Measurements from ENCODE around the gene VDR. TPM values are rescaled to one million over a fixed set of nuclear protein-coding genes. Genes with fewer than 3 reads are reported as not detected.

Gene VDR
- total RNA-seq, 4 donors from 2014 or later: 36.7 to 47.9 (median 41.2) TPM

DNA sequence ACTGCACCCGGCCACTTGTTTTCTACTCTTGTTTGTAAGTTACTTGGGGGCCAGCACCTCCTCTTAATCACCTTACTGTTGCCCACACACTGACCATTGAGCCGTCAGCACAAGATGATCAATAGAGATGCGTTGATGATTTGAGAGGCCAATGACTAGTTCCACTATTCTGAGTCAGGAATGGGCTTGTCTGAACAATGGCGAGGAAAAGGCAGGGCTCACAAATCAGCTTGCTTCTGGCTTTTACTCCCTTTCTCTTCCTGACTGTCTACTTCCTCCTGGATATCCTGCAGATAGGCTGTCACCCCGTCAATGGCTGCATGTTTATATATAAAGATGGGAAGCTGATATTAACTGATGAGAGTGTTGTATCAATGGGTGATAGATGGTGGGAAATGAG is 55.9 kb downstream of the VDR start:
- no peaks in the 10 kb centered on the region for H3K27me3 ChIP-seq
- 64% methylated on average over 5 of the region's 5 CpGs for WGBS
- no peak for DNase-seq (ENCODE audit: low spot score in 2 of 2)
- H3K4me3 ChIP-seq: no peak overlapping the region
- H3K27ac ChIP-seq: no peak overlapping the region
- H3K9me3 ChIP-seq: no peaks in the 10 kb centered on the region
- no peak for TF ChIP-seq POLR2A (IDR thresholded peaks at IDR 0.05)
- no peak for TF ChIP-seq POLR2AphosphoS5 (IDR thresholded peaks at IDR 0.05)
- no peak for TF ChIP-seq EP300 (IDR thresholded peaks at IDR 0.05)
- TF ChIP-seq, protein P1, sequence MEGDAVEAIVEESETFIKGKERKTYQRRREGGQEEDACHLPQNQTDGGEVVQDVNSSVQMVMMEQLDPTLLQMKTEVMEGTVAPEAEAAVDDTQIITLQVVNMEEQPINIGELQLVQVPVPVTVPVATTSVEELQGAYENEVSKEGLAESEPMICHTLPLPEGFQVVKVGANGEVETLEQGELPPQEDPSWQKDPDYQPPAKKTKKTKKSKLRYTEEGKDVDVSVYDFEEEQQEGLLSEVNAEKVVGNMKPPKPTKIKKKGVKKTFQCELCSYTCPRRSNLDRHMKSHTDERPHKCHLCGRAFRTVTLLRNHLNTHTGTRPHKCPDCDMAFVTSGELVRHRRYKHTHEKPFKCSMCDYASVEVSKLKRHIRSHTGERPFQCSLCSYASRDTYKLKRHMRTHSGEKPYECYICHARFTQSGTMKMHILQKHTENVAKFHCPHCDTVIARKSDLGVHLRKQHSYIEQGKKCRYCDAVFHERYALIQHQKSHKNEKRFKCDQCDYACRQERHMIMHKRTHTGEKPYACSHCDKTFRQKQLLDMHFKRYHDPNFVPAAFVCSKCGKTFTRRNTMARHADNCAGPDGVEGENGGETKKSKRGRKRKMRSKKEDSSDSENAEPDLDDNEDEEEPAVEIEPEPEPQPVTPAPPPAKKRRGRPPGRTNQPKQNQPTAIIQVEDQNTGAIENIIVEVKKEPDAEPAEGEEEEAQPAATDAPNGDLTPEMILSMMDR (IDR thresholded peaks at IDR 0.05): no peak
- peaks cover 44% of the 10 kb centered on the region for H3K4me1 ChIP-seq
- peaks cover 10% of the 10 kb centered on the region for H3K36me3 ChIP-seq

DNA sequence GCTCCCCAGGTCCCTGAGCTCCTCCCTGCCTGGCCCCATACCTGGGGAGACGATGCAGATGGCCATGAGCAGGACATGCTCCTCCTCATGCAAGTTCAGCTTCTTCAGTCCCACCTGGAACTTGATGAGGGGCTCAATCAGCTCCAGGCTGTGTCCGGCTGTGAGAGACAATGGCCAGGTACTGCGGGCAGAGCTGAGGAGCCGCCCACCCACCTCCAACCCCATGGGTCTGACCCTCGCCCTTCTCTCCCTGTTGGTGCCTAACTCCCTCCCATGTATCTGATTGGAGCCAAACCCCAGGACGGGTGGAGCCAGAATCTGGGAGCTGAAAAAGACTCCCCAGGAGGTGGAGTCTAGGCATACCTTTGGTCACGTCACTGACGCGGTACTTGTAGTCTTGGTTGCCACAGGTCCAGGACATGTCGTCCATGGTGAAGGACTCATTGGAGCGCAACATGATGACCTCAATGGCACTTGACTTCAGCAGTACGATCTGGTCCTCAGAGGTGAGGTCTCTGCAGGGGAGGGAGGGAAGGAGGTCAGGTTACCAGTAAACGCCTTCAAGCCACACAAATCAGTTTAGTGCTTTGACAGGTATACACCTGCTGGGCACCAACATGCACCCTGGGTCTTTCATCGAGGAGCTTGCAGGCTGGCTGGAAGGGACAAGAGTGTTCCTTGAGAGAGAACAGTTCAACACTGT is 58.3 kb downstream of the VDR start:
- TF ChIP-seq, protein P1 (IDR thresholded peaks at IDR 0.05): no peak
- no peak for TF ChIP-seq POLR2A (IDR thresholded peaks at IDR 0.05)
- TF ChIP-seq EP300 (IDR thresholded peaks at IDR 0.05): no peak
- no peak for TF ChIP-seq POLR2AphosphoS5 (IDR thresholded peaks at IDR 0.05)
- Histone ChIP-seq H3K4me3 (no peak overlapping the region), H3K4me1 (peaks cover 36% of the 10 kb centered on the region), H3K36me3 (peaks cover 8% of the 10 kb centered on the region), H3K27ac (no peak overlapping the region), H3K27me3 (no peaks in the 10 kb centered on the region), H3K9me3 (no peaks in the 10 kb centered on the region)
- DNase-seq (ENCODE audit: low spot score in 2 of 2): no peak
- WGBS: 90% methylated on average over 14 of the region's 14 CpGs

DNA sequence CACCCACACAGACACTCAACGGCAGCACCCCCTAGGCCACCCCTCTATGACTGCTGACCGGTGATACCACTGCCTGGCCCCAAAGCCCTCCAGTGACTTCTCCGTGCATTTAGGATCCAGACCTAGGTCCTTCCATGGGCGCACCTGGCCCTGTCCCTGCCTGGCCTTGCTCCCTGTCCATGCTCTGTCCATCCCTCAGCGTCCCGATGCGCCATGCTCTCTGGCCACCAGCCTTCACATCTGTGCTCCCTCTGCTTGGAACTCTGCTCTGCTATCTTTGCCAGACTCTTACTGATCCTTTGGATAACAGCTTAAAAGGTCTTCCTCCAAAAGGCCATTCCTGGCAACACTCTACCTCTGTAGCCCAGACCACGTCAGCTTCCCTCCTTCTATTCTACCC is 59.7 kb downstream of the VDR start:
- TF ChIP-seq POLR2A (IDR thresholded peaks at IDR 0.05) (no peak), POLR2AphosphoS5 (IDR thresholded peaks at IDR 0.05) (no peak), EP300 (IDR thresholded peaks at IDR 0.05) (no peak)
- TF ChIP-seq, protein P1 (IDR thresholded peaks at IDR 0.05): no peak
- Histone ChIP-seq H3K9me3 (no peaks in the 10 kb centered on the region), H3K27me3 (no peaks in the 10 kb centered on the region), H3K36me3 (peaks cover 8% of the 10 kb centered on the region), H3K27ac (peak overlapping the region; percentile 62), H3K4me1 (peaks cover 26% of the 10 kb centered on the region), H3K4me3 (no peak overlapping the region)
- WGBS: 75% methylated on average over 8 of the region's 8 CpGs
- DNase-seq (ENCODE audit: low spot score in 2 of 2): no peak

DNA sequence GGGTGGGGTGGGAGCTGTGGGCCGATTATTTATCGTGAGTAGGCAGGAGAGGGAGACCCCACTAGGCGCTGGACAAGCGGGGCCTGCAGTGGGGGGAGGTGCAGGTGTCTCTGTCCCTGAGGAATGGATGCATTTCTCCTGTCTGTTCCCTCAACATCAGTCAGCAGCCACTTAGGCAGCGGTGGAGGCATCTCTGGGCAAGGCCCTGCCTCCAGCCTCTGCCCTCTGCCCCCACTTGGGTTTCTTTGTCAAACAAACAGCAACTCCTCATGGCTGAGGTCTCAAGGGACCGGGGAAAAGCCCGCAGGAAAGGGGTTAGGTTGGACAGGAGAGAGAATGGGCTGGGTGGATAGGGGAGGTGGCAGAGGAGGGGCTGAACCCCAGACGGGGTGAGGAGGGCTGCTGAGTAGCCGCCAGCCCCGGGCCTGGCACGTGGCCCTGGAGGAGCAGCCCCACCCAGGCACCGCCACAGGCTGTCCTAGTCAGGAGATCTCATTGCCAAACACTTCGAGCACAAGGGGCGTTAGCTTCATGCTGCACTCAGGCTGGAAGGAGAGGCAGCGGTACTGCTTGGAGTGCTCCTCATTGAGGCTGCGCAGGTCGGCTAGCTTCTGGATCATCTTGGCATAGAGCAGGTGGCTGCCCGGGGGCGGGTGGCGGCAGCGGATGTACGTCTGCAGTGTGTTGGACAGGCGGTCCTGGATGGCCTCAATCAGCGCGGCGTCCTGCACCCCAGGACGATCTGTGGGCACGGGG is 60.4 kb downstream of the VDR start:
- no peak for TF ChIP-seq EP300 (IDR thresholded peaks at IDR 0.05)
- TF ChIP-seq POLR2AphosphoS5 (IDR thresholded peaks at IDR 0.05): no peak
- TF ChIP-seq, protein P1 (IDR thresholded peaks at IDR 0.05): no peak
- no peak for TF ChIP-seq POLR2A (IDR thresholded peaks at IDR 0.05)
- Histone ChIP-seq H3K36me3 (peaks cover 8% of the 10 kb centered on the region), H3K4me1 (peaks cover 27% of the 10 kb centered on the region), H3K27ac (peak overlapping the region; percentile 62), H3K4me3 (no peak overlapping the region), H3K27me3 (no peaks in the 10 kb centered on the region), H3K9me3 (no peaks in the 10 kb centered on the region)
- 44% methylated on average over 26 of the region's 28 CpGs for WGBS
- peak in 1 of 2 donors; percentile 89 for DNase-seq (ENCODE audit: low spot score in 2 of 2)

Data from suprapubic skin (tissue), 4 donors.